Uterus (tissue), 2 donors: ENCODE results near the gene PNPLA4.

Source experiments
- POLR2A ChIP-seq, 2 donors: fragments of 450-650 bp; IDR thresholded peaks; one replicate each; pipeline ENCODE4 v1.6.1; 2016; ENCODE audit warnings: antibody characterized with exemption in 2 of 2, mild to moderate bottlenecking in 1 of 2, moderate library complexity in 1 of 2
- TF ChIP-seq, protein P1 (sequence below), 4 experiments: fragments of 200-600 bp in 2 of 4; fragments of 450-650 bp in 2 of 4; sonication (generic) in 2 of 4; IDR thresholded peaks; one replicate each; pipeline ENCODE4 v1.5.1; 2016 to 2019; ENCODE audit warnings: antibody characterized with exemption in 4 of 4, mild to moderate bottlenecking in 2 of 4, moderate library complexity in 1 of 4

DNA sequence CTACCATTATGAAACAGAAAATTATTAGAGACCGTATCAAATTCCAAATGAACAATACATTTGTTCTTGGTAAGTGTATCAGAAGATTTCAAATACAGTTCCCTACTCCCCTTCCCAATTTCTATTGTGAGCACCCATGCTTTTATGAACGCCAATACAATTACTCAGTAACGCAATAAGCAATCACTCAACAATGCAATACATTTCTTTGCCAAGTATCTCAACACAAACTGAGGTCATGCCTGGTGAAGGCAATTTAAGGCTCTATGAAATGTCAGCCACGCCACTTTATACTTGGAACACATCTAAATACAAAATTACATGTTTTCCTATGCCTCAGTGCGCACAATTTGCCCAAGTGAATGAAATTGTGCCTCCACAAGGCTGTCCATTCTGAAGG, 712 bp downstream of the PNPLA4 start:
- TF ChIP-seq, protein P1, sequence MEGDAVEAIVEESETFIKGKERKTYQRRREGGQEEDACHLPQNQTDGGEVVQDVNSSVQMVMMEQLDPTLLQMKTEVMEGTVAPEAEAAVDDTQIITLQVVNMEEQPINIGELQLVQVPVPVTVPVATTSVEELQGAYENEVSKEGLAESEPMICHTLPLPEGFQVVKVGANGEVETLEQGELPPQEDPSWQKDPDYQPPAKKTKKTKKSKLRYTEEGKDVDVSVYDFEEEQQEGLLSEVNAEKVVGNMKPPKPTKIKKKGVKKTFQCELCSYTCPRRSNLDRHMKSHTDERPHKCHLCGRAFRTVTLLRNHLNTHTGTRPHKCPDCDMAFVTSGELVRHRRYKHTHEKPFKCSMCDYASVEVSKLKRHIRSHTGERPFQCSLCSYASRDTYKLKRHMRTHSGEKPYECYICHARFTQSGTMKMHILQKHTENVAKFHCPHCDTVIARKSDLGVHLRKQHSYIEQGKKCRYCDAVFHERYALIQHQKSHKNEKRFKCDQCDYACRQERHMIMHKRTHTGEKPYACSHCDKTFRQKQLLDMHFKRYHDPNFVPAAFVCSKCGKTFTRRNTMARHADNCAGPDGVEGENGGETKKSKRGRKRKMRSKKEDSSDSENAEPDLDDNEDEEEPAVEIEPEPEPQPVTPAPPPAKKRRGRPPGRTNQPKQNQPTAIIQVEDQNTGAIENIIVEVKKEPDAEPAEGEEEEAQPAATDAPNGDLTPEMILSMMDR (IDR thresholded peaks at IDR 0.05): no peak
- TF ChIP-seq POLR2A (IDR thresholded peaks at IDR 0.05): no peak
